ENCODE results near the gene SCN4A. TPM values are rescaled to one million over a fixed set of nuclear protein-coding genes. Genes with fewer than 3 reads are reported as not detected.
"Not testable (repeated sequence)": the region's sequence is repeated elsewhere in the genome, so short reads cannot be mapped to it uniquely, and the experiment has no call there.

Gene SCN4A
- total and polyA plus RNA-seq, 2 of the 13 experiments (the other 11 are each of a cell fraction or from before 2014, with no cell fraction given): 0.02 to 0.03 TPM

DNA sequence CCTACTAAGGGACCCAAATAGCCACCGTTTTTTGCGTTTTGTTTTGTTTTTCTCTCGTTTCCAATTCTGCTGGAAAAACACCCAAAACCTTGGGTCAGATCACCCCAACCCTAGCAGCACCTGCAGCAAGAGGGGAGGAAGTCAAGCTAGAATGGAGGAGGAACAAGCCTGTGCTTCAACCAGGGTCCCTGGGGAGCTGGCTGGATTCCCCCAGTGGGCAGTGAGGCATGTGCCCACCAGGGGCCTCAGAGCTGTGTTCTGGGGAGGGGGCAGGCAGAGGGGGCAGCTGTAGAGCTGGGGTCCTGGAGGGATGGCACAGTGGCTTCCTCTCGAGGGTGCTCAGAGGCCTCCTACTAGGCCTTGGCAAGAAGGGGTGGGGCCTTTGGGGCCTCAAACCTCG is 47.1 kb downstream of the SCN4A start:
- no peaks in the 10 kb centered on the region for H3K79me2 ChIP-seq (ENCODE audit: insufficient read depth, low read length)
- intact Hi-C loops (cut with micrococcal nuclease; ENCODE audit: unreplicated experiment): no loop called here

DNA sequence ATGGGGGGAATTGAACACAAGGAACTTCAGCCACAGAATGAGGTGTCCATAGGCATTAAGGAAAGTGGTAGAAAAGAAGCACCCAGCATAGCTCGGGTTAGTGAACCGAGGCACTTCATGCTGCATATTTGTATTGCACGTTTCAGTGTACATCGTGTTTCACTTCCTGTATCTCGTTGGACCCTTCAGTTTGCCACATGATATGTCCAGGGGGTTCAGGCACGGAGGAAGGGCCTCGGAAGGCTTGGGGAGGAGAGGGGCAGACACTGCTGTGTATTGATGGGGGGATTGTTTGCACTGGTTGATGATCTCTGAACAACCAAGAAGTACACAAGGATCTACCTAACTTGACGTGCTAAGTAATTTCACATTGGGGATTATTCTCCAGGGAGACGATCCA is 50.3 kb downstream of the SCN4A start:
- H3K79me2 ChIP-seq (ENCODE audit: insufficient read depth, low read length); intact Hi-C loops (cut with micrococcal nuclease; ENCODE audit: unreplicated experiment); H3K9me3 ChIP-seq (ENCODE audit: low read length); ATAC-seq; POLR2A ChIA-PET; H3K4me2 ChIP-seq (ENCODE audit: low read depth, low read length); H3K36me3 ChIP-seq (replicated peaks in 1 of 2; ENCODE audit: control insufficient read depth in 1 of 2, insufficient read depth in 2 of 2, low read length in 2 of 2); DNase-seq (ENCODE audit: low spot score); H3K4me3 ChIP-seq (replicated peaks in 1 of 3; ENCODE audit: insufficient read depth in 1 of 3, low read depth in 2 of 3, low read length in 3 of 3); H4K20me1 ChIP-seq (ENCODE audit: insufficient read depth, low read length); H2AFZ ChIP-seq (ENCODE audit: low read length); H3K27ac ChIP-seq (ENCODE audit: extremely low read length, insufficient read depth, low read length); FAIRE-seq; BruUV-seq (replicated peaks); H3K9ac ChIP-seq (ENCODE audit: insufficient read depth, low read depth, low read length); CTCF ChIA-PET (ENCODE audit: low intra/inter-chr PET ratio, low total read pairs): not testable (repeated sequence)
- 14% methylated on average over 9 of the region's 9 CpGs for WGBS (ENCODE audit: low lambda C conversion rate)
- peaks cover 0 to 23% of the 10 kb centered on the region in 2 experiments; a peak in 4 of 5 replicates for H3K27me3 ChIP-seq (ENCODE audit: control insufficient read depth in 1 of 2, insufficient read depth in 2 of 2, low read length in 2 of 2)
- peaks cover 16% of the 10 kb centered on the region for H3K4me1 ChIP-seq (ENCODE audit: insufficient read depth, low read length)
- in situ Hi-C loops (cut with HindIII; ENCODE audit: extremely low pct_ligation_motif_present, low pct_unique_long_range_greater_than_20kb): loop anchor here (10.0 kb wide), 1 partner anchor 212 kb away; the partner anchor contains the start of gene ERN1

More for the DNA sequence above, 47.1 kb downstream of the SCN4A start:
- Histone ChIP-seq H2AFZ (ENCODE audit: low read length) (no peak overlapping the region), H3K27ac (ENCODE audit: extremely low read length, insufficient read depth, low read length) (no peak overlapping the region), H3K27me3 (ENCODE audit: control insufficient read depth in 1 of 2, insufficient read depth in 2 of 2, low read length in 2 of 2) (peaks cover 18 to 49% of the 10 kb centered on the region in 2 experiments), H3K9me3 (ENCODE audit: low read length) (no peaks in the 10 kb centered on the region), H3K4me2 (ENCODE audit: low read depth, low read length) (no peak overlapping the region), H4K20me1 (ENCODE audit: insufficient read depth, low read length) (no peaks in the 10 kb centered on the region; the same call in 1 of the 2 replicates), H3K9ac (ENCODE audit: insufficient read depth, low read depth, low read length) (no peak overlapping the region), H3K36me3 (replicated peaks in 1 of 2; ENCODE audit: control insufficient read depth in 1 of 2, insufficient read depth in 2 of 2, low read length in 2 of 2) (no peaks in the 10 kb centered on the region), H3K4me1 (ENCODE audit: insufficient read depth, low read length) (peaks cover 8% of the 10 kb centered on the region), H3K4me3 (replicated peaks in 1 of 3; ENCODE audit: insufficient read depth in 1 of 3, low read depth in 2 of 3, low read length in 3 of 3) (no peak overlapping the region)
- BruUV-seq (replicated peaks): no TSS peak
- CTCF ChIA-PET (ENCODE audit: low intra/inter-chr PET ratio, low total read pairs): no interaction called here
- DNase-seq (ENCODE audit: low spot score) (no peak), ATAC-seq (no peak), FAIRE-seq (no peak)
- no peak for TF ChIP-seq HNRNPH1 (optimal IDR thresholded peaks at IDR 0.05; ENCODE audit: low read depth, low read length)
- TF ChIP-seq HNRNPL (IDR thresholded peaks at IDR 0.05; ENCODE audit: low read depth, low read length): no peak
- TF ChIP-seq, protein P1, sequence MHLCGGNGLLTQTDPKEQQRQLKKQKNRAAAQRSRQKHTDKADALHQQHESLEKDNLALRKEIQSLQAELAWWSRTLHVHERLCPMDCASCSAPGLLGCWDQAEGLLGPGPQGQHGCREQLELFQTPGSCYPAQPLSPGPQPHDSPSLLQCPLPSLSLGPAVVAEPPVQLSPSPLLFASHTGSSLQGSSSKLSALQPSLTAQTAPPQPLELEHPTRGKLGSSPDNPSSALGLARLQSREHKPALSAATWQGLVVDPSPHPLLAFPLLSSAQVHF (CRISPR knock-in tag; IDR thresholded peaks at IDR 0.05): no peak
- no peak for TF ChIP-seq SAP130 (CRISPR knock-in tag; IDR thresholded peaks at IDR 0.05; ENCODE audit: low read depth)
- no peak for TF ChIP-seq SMC3 (IDR thresholded peaks at IDR 0.05; ENCODE audit: low read length)
- TF ChIP-seq RFXANK (CRISPR knock-in tag; IDR thresholded peaks at IDR 0.05): no peak
- TF ChIP-seq, protein P2, sequence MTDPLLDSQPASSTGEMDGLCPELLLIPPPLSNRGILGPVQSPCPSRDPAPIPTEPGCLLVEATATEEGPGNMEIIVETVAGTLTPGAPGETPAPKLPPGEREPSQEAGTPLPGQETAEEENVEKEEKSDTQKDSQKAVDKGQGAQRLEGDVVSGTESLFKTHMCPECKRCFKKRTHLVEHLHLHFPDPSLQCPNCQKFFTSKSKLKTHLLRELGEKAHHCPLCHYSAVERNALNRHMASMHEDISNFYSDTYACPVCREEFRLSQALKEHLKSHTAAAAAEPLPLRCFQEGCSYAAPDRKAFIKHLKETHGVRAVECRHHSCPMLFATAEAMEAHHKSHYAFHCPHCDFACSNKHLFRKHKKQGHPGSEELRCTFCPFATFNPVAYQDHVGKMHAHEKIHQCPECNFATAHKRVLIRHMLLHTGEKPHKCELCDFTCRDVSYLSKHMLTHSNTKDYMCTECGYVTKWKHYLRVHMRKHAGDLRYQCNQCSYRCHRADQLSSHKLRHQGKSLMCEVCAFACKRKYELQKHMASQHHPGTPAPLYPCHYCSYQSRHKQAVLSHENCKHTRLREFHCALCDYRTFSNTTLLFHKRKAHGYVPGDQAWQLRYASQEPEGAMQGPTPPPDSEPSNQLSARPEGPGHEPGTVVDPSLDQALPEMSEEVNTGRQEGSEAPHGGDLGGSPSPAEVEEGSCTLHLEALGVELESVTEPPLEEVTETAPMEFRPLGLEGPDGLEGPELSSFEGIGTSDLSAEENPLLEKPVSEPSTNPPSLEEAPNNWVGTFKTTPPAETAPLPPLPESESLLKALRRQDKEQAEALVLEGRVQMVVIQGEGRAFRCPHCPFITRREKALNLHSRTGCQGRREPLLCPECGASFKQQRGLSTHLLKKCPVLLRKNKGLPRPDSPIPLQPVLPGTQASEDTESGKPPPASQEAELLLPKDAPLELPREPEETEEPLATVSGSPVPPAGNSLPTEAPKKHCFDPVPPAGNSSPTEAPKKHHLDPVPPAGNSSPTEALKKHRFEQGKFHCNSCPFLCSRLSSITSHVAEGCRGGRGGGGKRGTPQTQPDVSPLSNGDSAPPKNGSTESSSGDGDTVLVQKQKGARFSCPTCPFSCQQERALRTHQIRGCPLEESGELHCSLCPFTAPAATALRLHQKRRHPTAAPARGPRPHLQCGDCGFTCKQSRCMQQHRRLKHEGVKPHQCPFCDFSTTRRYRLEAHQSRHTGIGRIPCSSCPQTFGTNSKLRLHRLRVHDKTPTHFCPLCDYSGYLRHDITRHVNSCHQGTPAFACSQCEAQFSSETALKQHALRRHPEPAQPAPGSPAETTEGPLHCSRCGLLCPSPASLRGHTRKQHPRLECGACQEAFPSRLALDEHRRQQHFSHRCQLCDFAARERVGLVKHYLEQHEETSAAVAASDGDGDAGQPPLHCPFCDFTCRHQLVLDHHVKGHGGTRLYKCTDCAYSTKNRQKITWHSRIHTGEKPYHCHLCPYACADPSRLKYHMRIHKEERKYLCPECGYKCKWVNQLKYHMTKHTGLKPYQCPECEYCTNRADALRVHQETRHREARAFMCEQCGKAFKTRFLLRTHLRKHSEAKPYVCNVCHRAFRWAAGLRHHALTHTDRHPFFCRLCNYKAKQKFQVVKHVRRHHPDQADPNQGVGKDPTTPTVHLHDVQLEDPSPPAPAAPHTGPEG (CRISPR knock-in tag; IDR thresholded peaks at IDR 0.05): no peak
- no peak for TF ChIP-seq ZIK1 (CRISPR knock-in tag; IDR thresholded peaks at IDR 0.05; ENCODE audit: borderline replicate concordance, low read depth)
- no peak for TF ChIP-seq NFYC (CRISPR knock-in tag; IDR thresholded peaks at IDR 0.05)
- TF ChIP-seq ZFP41 (CRISPR knock-in tag; IDR thresholded peaks at IDR 0.05; ENCODE audit: borderline replicate concordance): no peak
- TF ChIP-seq, protein P3, sequence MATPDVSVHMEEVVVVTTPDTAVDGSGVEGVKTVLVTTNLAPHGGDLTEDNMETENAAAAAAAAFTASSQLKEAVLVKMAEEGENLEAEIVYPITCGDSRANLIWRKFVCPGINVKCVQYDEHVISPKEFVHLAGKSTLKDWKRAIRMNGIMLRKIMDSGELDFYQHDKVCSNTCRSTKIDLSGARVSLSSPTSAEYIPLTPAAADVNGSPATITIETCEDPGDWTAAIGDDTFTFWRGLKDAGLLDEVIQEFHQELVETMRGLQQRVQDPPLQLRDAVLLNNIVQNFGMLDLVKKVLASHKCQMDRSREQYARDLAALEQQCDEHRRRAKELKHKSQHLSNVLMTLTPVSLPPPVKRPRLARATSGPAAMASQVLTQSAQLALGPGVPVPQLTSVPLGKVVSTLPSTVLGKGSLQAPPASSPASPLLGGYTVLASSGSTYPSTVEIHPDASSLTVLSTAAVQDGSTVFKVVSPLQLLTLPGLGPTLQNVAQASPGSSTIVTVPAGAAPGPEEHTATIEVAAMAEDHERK (CRISPR knock-in tag; IDR thresholded peaks at IDR 0.05; ENCODE audit: low read depth): no peak
- no peak for TF ChIP-seq SYNCRIP (IDR thresholded peaks at IDR 0.05; ENCODE audit: insufficient read depth, low read depth, low read length)
- POLR2A ChIA-PET: no interaction called here
- WGBS (ENCODE audit: low lambda C conversion rate): 4% methylated on average over 5 of the region's 5 CpGs
- in situ Hi-C loops (cut with HindIII; ENCODE audit: extremely low pct_ligation_motif_present, low pct_unique_long_range_greater_than_20kb): loop anchor here (10.0 kb wide), 1 partner anchor 209 kb away; the partner anchor contains the start of gene ERN1

Measured in HepG2 (cell line).